GM18505 (cell line): ENCODE data around the gene FAM171A2.

Experiments used
- ATAC-seq: cut with Tn5 transposase; IDR thresholded peaks from one replicate; pipeline ENCODE4 v1.9.1; 2021; ENCODE audit not compliant: unreplicated experiment
- POLR2A ChIP-seq: IDR thresholded peaks from 4 replicates; pipeline ENCODE4 v1.6.1; 2011; ENCODE audit warnings: borderline replicate concordance; ENCODE audit not compliant: insufficient read depth, insufficient read length; ENCODE audit errors: extremely low read depth

The FAM171A2 gene

GRCh38 chr17:44321246-44322120 is 42.2 kb downstream of the FAM171A2 start:
- no peak for ATAC-seq
- no peak for TF ChIP-seq POLR2A

GRCh38 chr17:44320066-44320465 is 43.6 kb downstream of the FAM171A2 start:
- TF ChIP-seq POLR2A, result no peak
- no peak for ATAC-seq

- ATAC-seq, result no peak
- TF ChIP-seq POLR2A, result no peak
Observed at GRCh38 chr17:44318077-44318892, 45.4 kb downstream of the FAM171A2 start.

- no peak for ATAC-seq
- no peak for TF ChIP-seq POLR2A
Observed at GRCh38 chr17:44317545-44317944, 46.1 kb downstream of the FAM171A2 start.

DNA sequence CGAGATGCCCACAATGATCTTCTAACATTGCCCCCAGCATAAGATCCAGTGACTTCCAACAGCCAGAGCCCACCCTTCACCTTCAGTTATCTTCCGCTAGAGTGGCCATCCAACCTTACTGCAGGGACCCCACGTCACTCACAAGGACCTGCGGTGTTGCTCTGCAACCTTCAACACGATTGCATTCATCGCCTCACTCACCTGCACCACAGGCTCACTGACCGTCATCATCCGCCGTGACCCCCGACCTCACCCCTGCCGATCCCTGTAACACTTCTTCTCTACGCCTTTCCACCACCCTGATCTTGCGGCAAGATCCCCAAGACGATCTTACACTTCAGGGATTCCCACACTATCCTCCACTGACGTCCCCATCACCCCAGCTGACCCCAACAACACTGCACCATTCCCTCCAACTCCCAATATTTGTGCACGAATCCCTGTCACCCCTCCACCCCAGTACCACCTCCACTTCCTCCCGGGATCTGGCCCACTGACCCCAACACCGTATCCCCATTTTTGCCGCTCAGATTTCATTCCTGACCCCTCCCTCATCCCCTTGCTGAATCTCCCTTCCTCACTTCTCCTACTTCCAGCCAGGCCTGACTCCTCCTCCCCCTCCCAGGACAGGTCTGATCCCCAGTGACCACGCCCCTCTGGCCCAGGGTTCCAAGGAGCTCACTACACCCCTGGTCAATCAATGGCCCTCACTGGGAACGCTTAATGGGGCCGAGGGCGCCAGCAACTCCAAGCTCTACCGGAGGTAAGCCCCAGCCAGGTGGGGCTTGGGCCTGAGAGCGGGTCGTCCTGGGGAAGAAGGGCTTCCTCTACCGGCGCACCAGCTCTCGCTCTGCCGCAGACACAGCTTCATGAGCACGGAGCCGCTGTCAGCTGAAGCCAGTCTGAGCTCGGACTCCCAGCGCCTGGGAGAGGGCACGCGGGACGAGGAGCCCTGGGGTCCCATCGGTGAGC is 47.6 kb downstream of the FAM171A2 start:
- no peak for ATAC-seq
- no peak for TF ChIP-seq POLR2A

GRCh38 chr17:44314869-44315661 is 48.6 kb downstream of the FAM171A2 start:
- no peak for TF ChIP-seq POLR2A
- no peak for ATAC-seq

DNA sequence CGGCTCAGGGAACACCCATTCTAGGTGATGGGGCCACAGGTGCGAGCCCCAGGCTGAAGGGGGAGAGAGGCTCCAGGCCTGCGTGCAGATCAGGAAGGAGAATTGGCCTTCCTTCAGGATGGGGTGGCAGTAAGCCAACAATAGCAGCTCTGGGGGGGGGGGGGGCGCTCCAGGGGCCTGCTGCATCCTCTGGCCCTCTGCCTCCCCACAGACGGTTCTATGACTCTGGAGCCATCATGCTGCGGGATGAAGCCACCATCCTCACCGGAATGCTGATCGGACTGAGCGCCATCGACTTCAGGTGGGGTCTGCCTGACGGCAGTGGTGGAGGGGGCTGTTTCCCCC is 49.2 kb downstream of the FAM171A2 start:
- ATAC-seq, result no peak
- no peak for TF ChIP-seq POLR2A

GRCh38 chr17:44314031-44314430 is 49.6 kb downstream of the FAM171A2 start:
- TF ChIP-seq POLR2A, result no peak

DNA sequence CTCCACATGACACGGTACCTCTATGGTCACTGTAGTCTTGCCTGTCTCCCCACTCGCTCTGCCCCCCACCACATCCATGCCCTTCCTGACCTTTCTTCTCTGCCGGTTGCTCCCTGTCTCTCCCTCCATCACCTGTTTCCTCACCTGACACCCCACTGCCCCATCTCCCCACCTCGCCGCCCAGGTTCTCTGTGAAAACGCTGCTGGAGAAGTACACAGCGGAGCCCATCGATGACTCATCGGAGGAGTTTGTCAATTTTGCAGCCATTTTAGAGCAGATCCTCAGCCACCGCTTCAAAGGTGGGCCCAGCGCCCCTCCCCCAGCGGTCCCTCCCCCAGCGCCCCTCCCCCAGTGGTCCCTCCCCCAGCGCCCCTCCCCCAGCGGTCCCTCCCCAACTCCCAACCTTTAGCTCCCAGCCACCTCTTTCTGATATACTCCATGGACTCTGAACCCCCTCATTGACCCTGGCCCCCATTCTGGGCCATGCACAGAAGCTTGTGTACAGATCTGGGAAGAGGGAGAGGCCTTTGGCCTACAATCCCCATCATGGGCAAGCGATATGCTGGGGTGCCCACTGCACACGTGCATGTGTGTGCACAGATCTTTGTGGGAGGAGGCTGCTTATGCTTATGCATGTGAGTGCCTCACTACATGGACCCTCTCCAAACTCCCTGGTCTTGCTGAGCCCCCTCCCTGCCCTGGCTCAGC is 51.1 kb downstream of the FAM171A2 start:
- no peak for ATAC-seq
- no peak for TF ChIP-seq POLR2A

More at GRCh38 chr17:44314031-44314430, 49.6 kb downstream of the FAM171A2 start:
- ATAC-seq, result no peak

DNA sequence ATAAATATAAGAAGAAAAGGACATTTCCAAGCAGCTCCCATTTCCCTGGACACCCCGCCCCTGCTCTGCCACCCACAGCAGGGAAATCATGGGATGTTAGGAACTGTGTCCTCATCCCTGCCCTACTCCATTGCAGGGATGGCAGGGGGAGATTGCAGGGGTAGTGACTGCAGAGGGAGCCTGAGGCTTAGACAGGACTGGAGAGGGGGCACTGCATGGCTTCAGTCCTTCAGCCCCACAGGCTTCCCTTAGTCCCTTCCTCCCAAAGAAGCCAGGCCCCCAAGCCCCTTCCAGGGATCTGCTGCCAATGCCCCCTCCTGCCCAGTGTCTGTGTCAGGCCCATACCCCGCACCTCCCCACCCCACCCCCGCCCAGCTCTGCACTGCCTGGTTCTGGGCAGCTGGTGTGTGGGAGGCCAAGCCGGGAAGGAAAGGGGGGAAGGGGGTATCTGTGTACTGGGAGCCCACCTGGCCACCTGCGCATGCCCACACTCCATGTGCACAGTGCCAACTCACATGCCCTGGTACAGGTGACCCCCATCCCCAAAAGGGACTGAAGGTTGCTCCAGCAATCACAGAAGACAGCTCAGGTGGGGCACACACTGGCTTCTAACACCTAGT is 52.0 kb downstream of the FAM171A2 start:
- ATAC-seq, result no peak
- TF ChIP-seq POLR2A, result no peak

DNA sequence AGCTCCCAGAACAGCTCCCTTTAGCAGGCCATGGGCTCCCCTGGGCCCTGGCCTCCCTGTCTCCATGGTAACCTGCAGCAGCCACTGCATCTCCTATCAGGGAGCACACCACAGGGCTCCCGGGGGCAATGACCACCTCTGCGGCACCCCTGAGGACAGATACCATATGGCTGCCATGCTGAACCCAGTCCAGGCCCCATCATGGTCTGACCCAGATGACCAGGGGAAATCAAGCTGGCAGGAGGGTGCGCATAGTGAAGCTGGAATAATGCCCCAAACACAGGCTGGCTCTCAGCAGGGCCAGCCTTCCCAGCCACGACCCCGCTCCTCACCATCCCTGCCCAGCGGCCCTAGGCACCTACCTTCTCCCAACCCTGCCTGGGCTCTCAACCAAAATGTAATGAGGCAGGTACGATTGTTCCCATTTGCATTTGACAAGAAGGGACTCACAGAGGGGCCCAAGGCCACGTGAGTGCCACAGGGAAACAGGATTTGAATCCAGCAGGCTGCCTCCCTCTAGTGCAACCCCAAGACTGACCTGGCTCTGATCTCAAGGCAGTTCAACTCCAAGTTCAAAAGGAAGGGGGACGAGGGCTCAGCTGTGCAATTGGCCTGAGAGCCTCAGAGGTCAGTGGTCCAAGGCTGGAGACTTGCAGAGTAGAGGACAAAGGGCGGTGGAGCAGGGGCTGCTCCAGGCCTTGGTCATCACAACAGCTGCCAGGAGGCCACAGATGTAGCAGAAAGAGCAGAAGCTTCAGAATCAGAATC is 52.9 kb downstream of the FAM171A2 start:
- no peak for ATAC-seq

GRCh38 chr17:44310188-44310587 is 53.5 kb downstream of the FAM171A2 start:
- no peak for ATAC-seq
- no peak for TF ChIP-seq POLR2A

More for the DNA sequence above, 52.9 kb downstream of the FAM171A2 start:
- TF ChIP-seq POLR2A, result no peak
